OCI-LY1 (cell line): Measurements from ENCODE around the gene PSORS1C2.

Experiments used
- H2AFZ ChIP-seq: fragments of 200-600 bp; sonication (generic), shearing (Covaris generic); 2 replicates; pipeline ENCODE4 v1.6.0; 2014; ENCODE audit warnings: antibody characterized with exemption, mild to moderate bottlenecking, low read length
- H3F3A ChIP-seq: fragments of 200-600 bp; sonication (generic), shearing (Covaris generic); 2 replicates; pipeline ENCODE4 v1.6.0; 2014; ENCODE audit warnings: mild to moderate bottlenecking, antibody characterized with exemption, low read length, moderate library complexity; ENCODE audit not compliant: insufficient read depth
- H3K27ac ChIP-seq: fragments of 200-600 bp; sonication (generic); 2 replicates; pipeline ENCODE4 v1.5.1; 2014; ENCODE audit warnings: low read length, mixed run types, mild to moderate bottlenecking, low read depth; ENCODE audit not compliant: poor library complexity, severe bottlenecking
- H3K27me3 ChIP-seq: fragments of 200-600 bp; sonication (generic); 2 replicates; pipeline ENCODE4 v1.6.0; 2014; ENCODE audit warnings: antibody characterized with exemption, mild to moderate bottlenecking, low read length, moderate library complexity; ENCODE audit not compliant: insufficient read depth
- H3K36me3 ChIP-seq: fragments of 200-600 bp; sonication (generic); 2 replicates; pipeline ENCODE4 v1.6.1; 2014; ENCODE audit warnings: mild to moderate bottlenecking, antibody characterized with exemption, low read length, moderate library complexity, mixed read lengths; ENCODE audit not compliant: insufficient read depth
- H3K4me1 ChIP-seq: fragments of 200-600 bp; sonication (generic); 2 replicates; pipeline ENCODE4 v1.5.1; 2014; ENCODE audit warnings: mild to moderate bottlenecking, low read length, moderate library complexity; ENCODE audit not compliant: insufficient read depth, severe bottlenecking
- H3K4me2 ChIP-seq: fragments of 200-600 bp; sonication (generic), shearing (Covaris generic); 2 replicates; pipeline ENCODE4 v1.6.1; 2014; ENCODE audit warnings: low read length
- H3K4me3 ChIP-seq: fragments of 200-600 bp; sonication (generic); 2 replicates; pipeline ENCODE4 v1.5.1; 2014; ENCODE audit warnings: low read length, low read depth, mild to moderate bottlenecking, mixed read lengths; ENCODE audit not compliant: poor library complexity, severe bottlenecking
- H3K79me2 ChIP-seq: fragments of 200-600 bp; shearing (Covaris generic); 2 replicates; pipeline ENCODE4 v1.6.1; 2016; ENCODE audit warnings: mixed run types, low read length, mixed read lengths; ENCODE audit not compliant: insufficient read depth
- H3K9ac ChIP-seq: fragments of 200-600 bp; sonication (generic), shearing (Covaris generic); 2 replicates; pipeline ENCODE4 v1.6.1; 2014; ENCODE audit warnings: mild to moderate bottlenecking, low read length, mixed read lengths
- H3K9me2 ChIP-seq: fragments of 200-600 bp; sonication (generic), shearing (Covaris generic); 2 replicates; pipeline ENCODE4 v1.6.1; 2014; ENCODE audit warnings: low read depth, mild to moderate bottlenecking, low read length, mixed read lengths
- H3K9me3 ChIP-seq: fragments of 200-600 bp; shearing (Covaris generic); 2 replicates; pipeline ENCODE4 v1.6.1; 2014; ENCODE audit warnings: low read length, mixed read lengths
- H4K20me1 ChIP-seq: fragments of 200-600 bp; sonication (generic), shearing (Covaris generic); 2 replicates; pipeline ENCODE4 v1.6.0; 2016; ENCODE audit warnings: mild to moderate bottlenecking, low read length; ENCODE audit not compliant: insufficient read depth
- CTCF ChIP-seq: fragments of 200-600 bp; sonication (generic), shearing (Covaris generic); IDR thresholded peaks from 2 replicates; pipeline ENCODE4 v1.5.1; 2017; ENCODE audit warnings: mild to moderate bottlenecking, antibody characterized with exemption, low read length, moderate library complexity, mixed read lengths
- EZH2 ChIP-seq: fragments of 200-600 bp; sonication (generic), shearing (Covaris generic); IDR thresholded peaks from 2 replicates; pipeline ENCODE4 v1.8.0; 2017; ENCODE audit warnings: borderline replicate concordance, mixed run types, mild to moderate bottlenecking, antibody characterized with exemption, low read length, moderate library complexity, mixed read lengths

Gene PSORS1C2

DNA sequence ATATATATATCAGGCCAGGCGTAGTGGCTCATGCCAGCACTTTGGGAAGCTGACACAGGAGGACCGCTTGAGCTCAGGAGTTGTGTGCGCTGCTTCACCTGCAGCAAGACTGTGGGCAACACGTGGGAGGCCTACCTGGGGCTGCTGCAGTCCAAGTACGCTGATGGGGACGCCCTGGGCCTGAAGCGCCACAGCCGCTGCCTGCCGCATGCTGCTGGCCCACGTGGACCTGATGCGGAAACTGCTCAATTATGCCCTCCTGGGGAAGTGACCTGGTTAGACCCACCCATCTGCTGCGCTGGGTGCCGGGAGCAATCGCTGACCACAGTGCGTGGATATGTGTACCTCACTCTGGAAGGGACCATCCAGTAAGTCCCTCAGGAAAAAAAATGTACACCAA is 1.8 kb upstream of the PSORS1C2 start:
- no peak overlapping the region for H3K4me3 ChIP-seq

GRCh38 chr6:31139599-31139998 is 733 bp upstream of the PSORS1C2 start:
- no peaks in the 10 kb centered on the region for H3F3A ChIP-seq
- H3K4me1 ChIP-seq = peaks cover 7% of the 10 kb centered on the region
- H4K20me1 ChIP-seq = no peaks in the 10 kb centered on the region
- peaks cover 19% of the 10 kb centered on the region for H3K36me3 ChIP-seq
- H3K4me3 ChIP-seq = no peak overlapping the region
- 0 out of 2 replicates have a peak, but pooled peaks cover 2% of the 10 kb centered on the region for H3K27me3 ChIP-seq
- H3K9ac ChIP-seq = no peak overlapping the region
- H3K4me2 ChIP-seq = no peak overlapping the region
- TF ChIP-seq EZH2 = no peak
- TF ChIP-seq CTCF = no peak
- no peaks in the 10 kb centered on the region for H3K9me3 ChIP-seq
- no peaks in the 10 kb centered on the region for H3K9me2 ChIP-seq
- no peaks in the 10 kb centered on the region for H3K79me2 ChIP-seq
- H2AFZ ChIP-seq = no peak overlapping the region
- H3K27ac ChIP-seq = no peak overlapping the region

More for the DNA sequence above, 1.8 kb upstream of the PSORS1C2 start:
- no peak for TF ChIP-seq CTCF
- no peak for TF ChIP-seq EZH2
- Histone ChIP-seq H3K27ac (no peak overlapping the region), H3K4me1 (peaks cover 7% of the 10 kb centered on the region), H4K20me1 (no peaks in the 10 kb centered on the region), H3K79me2 (no peaks in the 10 kb centered on the region), H3F3A (no peaks in the 10 kb centered on the region), H2AFZ (no peak overlapping the region), H3K9me3 (no peaks in the 10 kb centered on the region), H3K27me3 (no peaks in the 10 kb centered on the region), H3K9me2 (no peaks in the 10 kb centered on the region), H3K36me3 (peaks cover 26% of the 10 kb centered on the region), H3K9ac (no peak overlapping the region), H3K4me2 (no peak overlapping the region)

GRCh38 chr6:31135710-31136109 is 3.2 kb downstream of the PSORS1C2 start:
- H3K27ac ChIP-seq = no peak overlapping the region
- TF ChIP-seq CTCF (no peak), EZH2 (no peak)
- peaks cover 7% of the 10 kb centered on the region for H3K4me1 ChIP-seq
- no peaks in the 10 kb centered on the region for H3K79me2 ChIP-seq
- no peaks in the 10 kb centered on the region for H3F3A ChIP-seq
- no peak overlapping the region for H3K9ac ChIP-seq
- H3K4me2 ChIP-seq = no peak overlapping the region
- no peaks in the 10 kb centered on the region for H4K20me1 ChIP-seq
- no peak overlapping the region for H3K4me3 ChIP-seq
- H3K9me2 ChIP-seq = no peaks in the 10 kb centered on the region
- H2AFZ ChIP-seq = no peak overlapping the region
- H3K27me3 ChIP-seq = 0 out of 2 replicates have a peak, but pooled peaks cover 3% of the 10 kb centered on the region
- H3K9me3 ChIP-seq = no peaks in the 10 kb centered on the region
- H3K36me3 ChIP-seq = no peaks in the 10 kb centered on the region
